Bronchial epithelial cell (primary cell): ENCODE data around the gene RNASEL. TPM values are rescaled to one million over a fixed set of nuclear protein-coding genes. Genes with fewer than 3 reads are reported as not detected.

Source experiments
- DNase-seq: peaks from one replicate; pipeline ENCODE4 v3.0.0-alpha.2; 2010; ENCODE audit warnings: low read depth
- FAIRE-seq: peaks from 2 replicates; lab custom pipeline; 2011; peaks lifted over from hg19 to GRCh38; lab: Jason Lieb, UNC
- H3K27me3 ChIP-seq: 2 replicates; pipeline ENCODE4 v1.5.1; 2011; ENCODE audit warnings: low read length; ENCODE audit not compliant: control insufficient read depth, insufficient read depth
- H3K36me3 ChIP-seq: 2 replicates; pipeline ENCODE4 v1.5.1; 2011; ENCODE audit warnings: low read length; ENCODE audit not compliant: control insufficient read depth, insufficient read depth
- H3K4me3 ChIP-seq: 2 replicates; pipeline ENCODE4 v1.5.1; 2011; ENCODE audit warnings: mild to moderate bottlenecking, low read depth, low read length, control low read depth
- CTCF ChIP-seq: IDR thresholded peaks from 2 replicates; pipeline ENCODE4 v1.5.1; 2011; ENCODE audit warnings: mild to moderate bottlenecking, moderate library complexity, low read length, control low read depth, inconsistent platforms; ENCODE audit not compliant: insufficient read depth, severe bottlenecking
- total RNA-seq: library from RNA; depleted of rRNA; stranded (reverse); fragments of >200 nt; gene quantifications from 2 replicates; pipeline ENCODE4 v1.2.1, GENCODE V29; 2014

The RNASEL gene
- total RNA-seq, 1 donor from 2014 or later = 3.2 TPM

- TF ChIP-seq CTCF = peak; percentile 61
- FAIRE-seq = no peak
- DNase-seq = peak; percentile 58
- no peak overlapping the region for H3K4me3 ChIP-seq
- H3K27me3 ChIP-seq = no peaks in the 10 kb centered on the region
- H3K36me3 ChIP-seq = peaks cover 11% of the 10 kb centered on the region
Observed at GRCh38 chr1:182601416-182601786, 12.3 kb upstream of the RNASEL start.

- DNase-seq (no peak), FAIRE-seq (no peak)
- Histone ChIP-seq H3K4me3 (no peak overlapping the region), H3K27me3 (no peaks in the 10 kb centered on the region), H3K36me3 (peaks cover 11% of the 10 kb centered on the region)
- no peak for TF ChIP-seq CTCF
Observed at GRCh38 chr1:182600745-182601415, 11.8 kb upstream of the RNASEL start.

- TF ChIP-seq CTCF = no peak
- peaks cover 11% of the 10 kb centered on the region for H3K36me3 ChIP-seq
- H3K27me3 ChIP-seq = no peaks in the 10 kb centered on the region
- no peak for DNase-seq
- FAIRE-seq = no peak
- no peak overlapping the region for H3K4me3 ChIP-seq
Observed at GRCh38 chr1:182600036-182600713, 11.1 kb upstream of the RNASEL start.

- peaks cover 11% of the 10 kb centered on the region for H3K36me3 ChIP-seq
- no peaks in the 10 kb centered on the region for H3K27me3 ChIP-seq
- DNase-seq (no peak), FAIRE-seq (no peak)
- TF ChIP-seq CTCF = peak; percentile 44
- no peak overlapping the region for H3K4me3 ChIP-seq
Observed at GRCh38 chr1:182599339-182599738, 10.3 kb upstream of the RNASEL start.

- FAIRE-seq = no peak
- no peak for TF ChIP-seq CTCF
- peak; percentile 44 for DNase-seq
- peaks cover 11% of the 10 kb centered on the region for H3K36me3 ChIP-seq
- H3K4me3 ChIP-seq = no peak overlapping the region
- H3K27me3 ChIP-seq = no peaks in the 10 kb centered on the region
Observed at GRCh38 chr1:182598296-182598695, 9.2 kb upstream of the RNASEL start.
